Measurements from ENCODE around the gene MACROD2. TPM values are rescaled to one million over a fixed set of nuclear protein-coding genes. Genes with fewer than 3 reads are reported as not detected.

The MACROD2 gene
- total RNA-seq, 1 donor from 2014 or later, result 2.4 TPM

- H3K79me2 ChIP-seq (ENCODE audit: insufficient read depth, low read length), result no peaks in the 10 kb centered on the region
- H3K27me3 Mint-ChIP-seq (ENCODE audit: low read depth, unreplicated experiment), result peaks cover 11% of the 10 kb centered on the region
- H3K9me3 ChIP-seq (ENCODE audit: insufficient read depth, low read depth, low read length), result no peaks in the 10 kb centered on the region
- no peak overlapping the region for H3K27ac Mint-ChIP-seq (ENCODE audit: unreplicated experiment)
- no peaks in the 10 kb centered on the region for H3K36me3 ChIP-seq (ENCODE audit: insufficient read depth, low read length)
- no peaks in the 10 kb centered on the region for H3K4me1 ChIP-seq (ENCODE audit: insufficient read depth, low read length)
- H3K27ac ChIP-seq (ENCODE audit: low read depth, low read length), result no peak overlapping the region
- no peak overlapping the region for H3K4me3 Mint-ChIP-seq (ENCODE audit: unreplicated experiment)
- H3K4me3 ChIP-seq (ENCODE audit: insufficient read depth, low read depth, low read length), result no peak overlapping the region
- H4K20me1 ChIP-seq (ENCODE audit: insufficient read depth, low read length), result no peaks in the 10 kb centered on the region
- no peak overlapping the region for H3K9ac ChIP-seq (ENCODE audit: low read length)
- TF ChIP-seq CTCF (IDR thresholded peaks at IDR 0.05; ENCODE audit: insufficient read depth, low read depth, low read length), result no peak
- no peak for TF ChIP-seq EZH2 (IDR thresholded peaks at IDR 0.05; ENCODE audit: insufficient read depth, low read length)
- no peak overlapping the region for H2AFZ ChIP-seq (ENCODE audit: low read depth, low read length)
- H3K9me3 Mint-ChIP-seq (ENCODE audit: unreplicated experiment), result no peaks in the 10 kb centered on the region
- H3K4me1 Mint-ChIP-seq (ENCODE audit: low read depth, unreplicated experiment), result peaks cover 3% of the 10 kb centered on the region
- FAIRE-seq (no peak), DNase-seq (ENCODE audit: low read depth) (no peak)
- no peaks in the 10 kb centered on the region for H3K36me3 Mint-ChIP-seq (ENCODE audit: low read depth, unreplicated experiment)
- H3K27me3 ChIP-seq (ENCODE audit: insufficient read depth, low read length), result no peaks in the 10 kb centered on the region
- H3K4me2 ChIP-seq (ENCODE audit: low read length), result no peak overlapping the region
Observed at GRCh38 chr20:15927893-15928650, 1932.8 kb downstream of the MACROD2 start.

GRCh38 chr20:15928946-15929345, 1933.6 kb downstream of the MACROD2 start:
- no peak overlapping the region for H3K27ac ChIP-seq (ENCODE audit: low read depth, low read length)
- no peak overlapping the region for H3K4me2 ChIP-seq (ENCODE audit: low read length)
- FAIRE-seq (no peak), DNase-seq (ENCODE audit: low read depth) (no peak)
- peaks cover 3% of the 10 kb centered on the region for H3K4me1 Mint-ChIP-seq (ENCODE audit: low read depth, unreplicated experiment)
- H3K4me3 Mint-ChIP-seq (ENCODE audit: unreplicated experiment), result no peak overlapping the region
- H4K20me1 ChIP-seq (ENCODE audit: insufficient read depth, low read length), result no peaks in the 10 kb centered on the region
- no peaks in the 10 kb centered on the region for H3K79me2 ChIP-seq (ENCODE audit: insufficient read depth, low read length)
- no peak for TF ChIP-seq EZH2 (IDR thresholded peaks at IDR 0.05; ENCODE audit: insufficient read depth, low read length)
- no peak for TF ChIP-seq CTCF (IDR thresholded peaks at IDR 0.05; ENCODE audit: insufficient read depth, low read depth, low read length)
- no peaks in the 10 kb centered on the region for H3K9me3 ChIP-seq (ENCODE audit: insufficient read depth, low read depth, low read length)
- H3K36me3 ChIP-seq (ENCODE audit: insufficient read depth, low read length), result no peaks in the 10 kb centered on the region
- no peaks in the 10 kb centered on the region for H3K9me3 Mint-ChIP-seq (ENCODE audit: unreplicated experiment)
- H2AFZ ChIP-seq (ENCODE audit: low read depth, low read length), result no peak overlapping the region
- H3K27ac Mint-ChIP-seq (ENCODE audit: unreplicated experiment), result no peak overlapping the region
- no peaks in the 10 kb centered on the region for H3K27me3 ChIP-seq (ENCODE audit: insufficient read depth, low read length)
- no peaks in the 10 kb centered on the region for H3K4me1 ChIP-seq (ENCODE audit: insufficient read depth, low read length)
- no peaks in the 10 kb centered on the region for H3K36me3 Mint-ChIP-seq (ENCODE audit: low read depth, unreplicated experiment)
- peaks cover 11% of the 10 kb centered on the region for H3K27me3 Mint-ChIP-seq (ENCODE audit: low read depth, unreplicated experiment)
- H3K4me3 ChIP-seq (ENCODE audit: insufficient read depth, low read depth, low read length), result no peak overlapping the region
- H3K9ac ChIP-seq (ENCODE audit: low read length), result no peak overlapping the region
